ENCODE data around the gene CYTH2.

Gene CYTH2

DNA sequence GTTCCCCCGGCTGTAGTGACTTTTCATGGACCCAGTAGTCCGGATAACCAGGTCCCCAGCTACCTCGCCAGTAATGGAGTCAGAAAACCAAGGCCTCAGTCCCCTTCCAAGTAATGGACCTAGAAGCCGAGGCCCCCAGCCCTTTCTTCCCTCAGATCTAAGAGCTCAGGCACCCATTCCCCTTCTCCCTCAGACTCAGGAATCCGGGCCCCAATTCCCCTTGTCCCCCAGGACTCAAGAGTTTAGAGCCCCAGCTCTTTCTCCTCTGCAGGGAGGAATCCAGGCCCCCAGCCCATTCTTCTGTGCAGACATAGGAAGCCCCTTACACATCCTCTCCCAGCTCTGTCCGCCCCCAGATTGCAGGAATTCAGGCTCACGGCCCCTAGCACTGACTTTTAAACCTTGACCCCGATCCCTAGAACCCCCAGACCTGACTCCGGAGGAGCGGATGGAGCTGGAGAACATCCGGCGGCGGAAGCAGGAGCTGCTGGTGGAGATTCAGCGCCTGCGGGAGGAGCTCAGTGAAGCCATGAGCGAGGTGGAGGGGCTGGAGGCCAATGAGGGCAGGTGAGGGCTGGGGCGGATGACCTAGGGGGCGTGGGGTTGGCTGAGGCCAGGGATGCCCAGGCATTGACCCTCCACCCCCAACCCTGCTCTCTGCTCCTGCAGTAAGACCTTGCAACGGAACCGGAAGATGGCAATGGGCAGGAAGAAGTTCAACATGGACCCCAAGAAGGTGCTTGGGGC, 938 bp downstream of the CYTH2 start:
- peaks cover 30% of the 10 kb centered on the region for H3K4me1 ChIP-seq (ENCODE audit: low read length)
- H3K4me3 ChIP-seq (ENCODE audit: low read length): peak overlapping the region; percentile 81
- H3K79me2 ChIP-seq (ENCODE audit: low read length): peaks cover 9% of the 10 kb centered on the region
- no peaks in the 10 kb centered on the region for H3K9me3 ChIP-seq (ENCODE audit: insufficient read depth, low read length)
- no peak overlapping the region for H2AFZ ChIP-seq (ENCODE audit: low read depth, low read length)
- H3K9ac ChIP-seq (ENCODE audit: low read length): peak overlapping the region; percentile 78
- peaks cover 6% of the 10 kb centered on the region; the same call in 1 of the 2 replicates for H4K20me1 ChIP-seq (ENCODE audit: insufficient read depth, low read length)
- peaks cover 35% of the 10 kb centered on the region for H3K36me3 ChIP-seq (replicated peaks; ENCODE audit: low read depth, low read length)
- peak overlapping the region; percentile 73 for H3K27ac ChIP-seq (ENCODE audit: low read length)
- no peak for TF ChIP-seq EZH2phosphoT487 (IDR thresholded peaks at IDR 0.05; ENCODE audit: low read depth)
- TF ChIP-seq, protein P1, sequence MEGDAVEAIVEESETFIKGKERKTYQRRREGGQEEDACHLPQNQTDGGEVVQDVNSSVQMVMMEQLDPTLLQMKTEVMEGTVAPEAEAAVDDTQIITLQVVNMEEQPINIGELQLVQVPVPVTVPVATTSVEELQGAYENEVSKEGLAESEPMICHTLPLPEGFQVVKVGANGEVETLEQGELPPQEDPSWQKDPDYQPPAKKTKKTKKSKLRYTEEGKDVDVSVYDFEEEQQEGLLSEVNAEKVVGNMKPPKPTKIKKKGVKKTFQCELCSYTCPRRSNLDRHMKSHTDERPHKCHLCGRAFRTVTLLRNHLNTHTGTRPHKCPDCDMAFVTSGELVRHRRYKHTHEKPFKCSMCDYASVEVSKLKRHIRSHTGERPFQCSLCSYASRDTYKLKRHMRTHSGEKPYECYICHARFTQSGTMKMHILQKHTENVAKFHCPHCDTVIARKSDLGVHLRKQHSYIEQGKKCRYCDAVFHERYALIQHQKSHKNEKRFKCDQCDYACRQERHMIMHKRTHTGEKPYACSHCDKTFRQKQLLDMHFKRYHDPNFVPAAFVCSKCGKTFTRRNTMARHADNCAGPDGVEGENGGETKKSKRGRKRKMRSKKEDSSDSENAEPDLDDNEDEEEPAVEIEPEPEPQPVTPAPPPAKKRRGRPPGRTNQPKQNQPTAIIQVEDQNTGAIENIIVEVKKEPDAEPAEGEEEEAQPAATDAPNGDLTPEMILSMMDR (IDR thresholded peaks at IDR 0.05; ENCODE audit: low read depth, low read length): no peak
- H3K27me3 ChIP-seq (ENCODE audit: low read depth, low read length): no peaks in the 10 kb centered on the region
- H3K4me2 ChIP-seq (ENCODE audit: low read length): peak overlapping the region; percentile 92

- H3K4me1 ChIP-seq (ENCODE audit: low read length): peaks cover 32% of the 10 kb centered on the region
- H3K36me3 ChIP-seq (replicated peaks; ENCODE audit: low read depth, low read length): peaks cover 43% of the 10 kb centered on the region
- H3K4me3 ChIP-seq (ENCODE audit: low read length): 0 out of 2 replicates have a peak overlapping the region, but pooled peaks have one; percentile 81
- no peaks in the 10 kb centered on the region for H3K27me3 ChIP-seq (ENCODE audit: low read depth, low read length)
- H3K27ac ChIP-seq (ENCODE audit: low read length): no peak overlapping the region
- peaks cover 6% of the 10 kb centered on the region; the same call in 1 of the 2 replicates for H4K20me1 ChIP-seq (ENCODE audit: insufficient read depth, low read length)
- no peak overlapping the region for H3K4me2 ChIP-seq (ENCODE audit: low read length)
- H2AFZ ChIP-seq (ENCODE audit: low read depth, low read length): no peak overlapping the region
- peaks cover 9% of the 10 kb centered on the region for H3K79me2 ChIP-seq (ENCODE audit: low read length)
- no peak overlapping the region for H3K9ac ChIP-seq (ENCODE audit: low read length)
- TF ChIP-seq, protein P1 (IDR thresholded peaks at IDR 0.05; ENCODE audit: low read depth, low read length): no peak
- no peak for TF ChIP-seq EZH2phosphoT487 (IDR thresholded peaks at IDR 0.05; ENCODE audit: low read depth)
- no peaks in the 10 kb centered on the region for H3K9me3 ChIP-seq (ENCODE audit: insufficient read depth, low read length)
Observed at GRCh38 chr19:48470856-48471255, 1.7 kb downstream of the CYTH2 start.

GRCh38 chr19:48471836-48472235, 2.7 kb downstream of the CYTH2 start:
- TF ChIP-seq, protein P1 (IDR thresholded peaks at IDR 0.05; ENCODE audit: low read depth, low read length): no peak
- TF ChIP-seq EZH2phosphoT487 (IDR thresholded peaks at IDR 0.05; ENCODE audit: low read depth): no peak
- no peak overlapping the region for H2AFZ ChIP-seq (ENCODE audit: low read depth, low read length)
- no peak overlapping the region for H3K4me2 ChIP-seq (ENCODE audit: low read length)
- H3K4me1 ChIP-seq (ENCODE audit: low read length): peaks cover 32% of the 10 kb centered on the region
- H3K9me3 ChIP-seq (ENCODE audit: insufficient read depth, low read length): no peaks in the 10 kb centered on the region
- H3K27me3 ChIP-seq (ENCODE audit: low read depth, low read length): no peaks in the 10 kb centered on the region
- H3K79me2 ChIP-seq (ENCODE audit: low read length): peaks cover 9% of the 10 kb centered on the region
- no peak overlapping the region for H3K4me3 ChIP-seq (ENCODE audit: low read length)
- peaks cover 48% of the 10 kb centered on the region for H3K36me3 ChIP-seq (replicated peaks; ENCODE audit: low read depth, low read length)
- no peak overlapping the region for H3K27ac ChIP-seq (ENCODE audit: low read length)
- H4K20me1 ChIP-seq (ENCODE audit: insufficient read depth, low read length): peaks cover 6% of the 10 kb centered on the region; the same call in 1 of the 2 replicates
- H3K9ac ChIP-seq (ENCODE audit: low read length): no peak overlapping the region

- Histone ChIP-seq H3K4me2 (ENCODE audit: low read length) (peak overlapping the region; percentile 48; the same call in 1 of the 2 replicates), H3K9ac (ENCODE audit: low read length) (no peak overlapping the region), H3K79me2 (ENCODE audit: low read length) (peaks cover 9% of the 10 kb centered on the region), H3K4me3 (ENCODE audit: low read length) (no peak overlapping the region), H3K4me1 (ENCODE audit: low read length) (peaks cover 26% of the 10 kb centered on the region), H4K20me1 (ENCODE audit: insufficient read depth, low read length) (peaks cover 6% of the 10 kb centered on the region; the same call in 1 of the 2 replicates), H2AFZ (ENCODE audit: low read depth, low read length) (no peak overlapping the region), H3K9me3 (ENCODE audit: insufficient read depth, low read length) (no peaks in the 10 kb centered on the region), H3K27ac (ENCODE audit: low read length) (no peak overlapping the region), H3K27me3 (ENCODE audit: low read depth, low read length) (no peaks in the 10 kb centered on the region), H3K36me3 (replicated peaks; ENCODE audit: low read depth, low read length) (peaks cover 48% of the 10 kb centered on the region)
- TF ChIP-seq, protein P1 (IDR thresholded peaks at IDR 0.05; ENCODE audit: low read depth, low read length): no peak
- no peak for TF ChIP-seq EZH2phosphoT487 (IDR thresholded peaks at IDR 0.05; ENCODE audit: low read depth)
Observed at GRCh38 chr19:48473161-48473966, 4.2 kb downstream of the CYTH2 start.
